ENCODE measurements around the gene TTC7B.
A peak's percentile ranks its signal among the peaks of the same experiment; 100 is the strongest.

Gene TTC7B

GRCh38 chr14:90756755-90757345, 59.4 kb downstream of the TTC7B start:
- TF ChIP-seq, protein P1, sequence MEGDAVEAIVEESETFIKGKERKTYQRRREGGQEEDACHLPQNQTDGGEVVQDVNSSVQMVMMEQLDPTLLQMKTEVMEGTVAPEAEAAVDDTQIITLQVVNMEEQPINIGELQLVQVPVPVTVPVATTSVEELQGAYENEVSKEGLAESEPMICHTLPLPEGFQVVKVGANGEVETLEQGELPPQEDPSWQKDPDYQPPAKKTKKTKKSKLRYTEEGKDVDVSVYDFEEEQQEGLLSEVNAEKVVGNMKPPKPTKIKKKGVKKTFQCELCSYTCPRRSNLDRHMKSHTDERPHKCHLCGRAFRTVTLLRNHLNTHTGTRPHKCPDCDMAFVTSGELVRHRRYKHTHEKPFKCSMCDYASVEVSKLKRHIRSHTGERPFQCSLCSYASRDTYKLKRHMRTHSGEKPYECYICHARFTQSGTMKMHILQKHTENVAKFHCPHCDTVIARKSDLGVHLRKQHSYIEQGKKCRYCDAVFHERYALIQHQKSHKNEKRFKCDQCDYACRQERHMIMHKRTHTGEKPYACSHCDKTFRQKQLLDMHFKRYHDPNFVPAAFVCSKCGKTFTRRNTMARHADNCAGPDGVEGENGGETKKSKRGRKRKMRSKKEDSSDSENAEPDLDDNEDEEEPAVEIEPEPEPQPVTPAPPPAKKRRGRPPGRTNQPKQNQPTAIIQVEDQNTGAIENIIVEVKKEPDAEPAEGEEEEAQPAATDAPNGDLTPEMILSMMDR (conservative IDR thresholded peaks at IDR 0.05) = no peak
- H3K27ac ChIP-seq = no peak overlapping the region

GRCh38 chr14:90755661-90756304, 60.4 kb downstream of the TTC7B start:
- H3K27ac ChIP-seq = no peak overlapping the region
- TF ChIP-seq, protein P1 (conservative IDR thresholded peaks at IDR 0.05) = no peak

GRCh38 chr14:90753456-90754005, 62.7 kb downstream of the TTC7B start:
- TF ChIP-seq, protein P1 (conservative IDR thresholded peaks at IDR 0.05) = no peak
- peak overlapping the region; percentile 21; the same call in 1 of the 2 replicates for H3K27ac ChIP-seq

- no peak overlapping the region for H3K27ac ChIP-seq
Measured at GRCh38 chr14:90750701-90751100, 65.5 kb downstream of the TTC7B start.

GRCh38 chr14:90750191-90750590, 66.0 kb downstream of the TTC7B start:
- TF ChIP-seq, protein P1 (conservative IDR thresholded peaks at IDR 0.05) = no peak
- no peak overlapping the region for H3K27ac ChIP-seq

More at GRCh38 chr14:90750701-90751100, 65.5 kb downstream of the TTC7B start:
- TF ChIP-seq, protein P1 (conservative IDR thresholded peaks at IDR 0.05) = no peak

GRCh38 chr14:90747909-90748308, 68.3 kb downstream of the TTC7B start:
- H3K27ac ChIP-seq = no peak overlapping the region
- TF ChIP-seq, protein P1 (conservative IDR thresholded peaks at IDR 0.05) = no peak

GRCh38 chr14:90743826-90744225, 72.4 kb downstream of the TTC7B start:
- TF ChIP-seq, protein P1 (conservative IDR thresholded peaks at IDR 0.05) = no peak
- no peak overlapping the region for H3K27ac ChIP-seq
